HG03025 (cell line): Measurements from ENCODE around the gene BPGM.
A peak's percentile ranks its signal among the peaks of the same experiment; 100 is the strongest.
"Not testable (repeated sequence)": the region's sequence is repeated elsewhere in the genome, so short reads cannot be mapped to it uniquely, and the experiment has no call there.

ENCODE experiments used
- ATAC-seq: cut with Tn5 transposase; IDR thresholded peaks from one replicate; pipeline ENCODE4 v1.9.1; 2021; ENCODE audit warnings: mild to moderate bottlenecking, moderate library complexity; ENCODE audit not compliant: unreplicated experiment, low FRiP score

Gene BPGM

GRCh38 chr7:134630893-134631292, 15.8 kb upstream of the BPGM start:
- ATAC-seq, result no peak

GRCh38 chr7:134632052-134632451, 14.6 kb upstream of the BPGM start:
- no peak for ATAC-seq

DNA sequence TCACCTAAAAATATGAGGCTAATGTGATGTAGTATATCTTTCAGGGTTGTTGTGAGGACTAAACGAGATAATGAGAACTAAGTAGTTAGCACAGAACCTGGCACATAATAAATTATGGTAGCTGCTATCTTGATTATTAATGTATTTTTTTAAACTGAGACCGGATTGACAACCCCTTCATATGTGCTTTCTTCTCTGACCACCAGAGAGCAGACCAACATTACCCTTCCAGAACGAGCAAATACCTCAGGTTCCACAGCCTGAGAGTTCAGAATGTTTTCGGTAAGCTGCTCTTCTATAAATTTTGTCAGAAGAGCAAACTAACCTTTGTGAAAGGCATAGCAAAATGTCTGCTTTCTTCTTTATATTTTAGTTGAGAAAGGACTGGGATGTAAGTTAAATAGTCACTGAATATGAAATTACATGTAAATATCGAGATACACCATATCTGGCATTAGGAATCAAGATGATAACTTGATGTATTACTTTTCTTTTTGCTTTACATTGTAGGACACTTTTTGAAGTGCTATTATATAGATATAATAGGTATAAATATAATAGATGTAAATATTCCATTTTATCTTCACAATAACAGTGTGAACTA, 13.6 kb upstream of the BPGM start:
- ATAC-seq, result no peak

- ATAC-seq, result peak; percentile 95
Measured at GRCh38 chr7:134636008-134636449, 10.6 kb upstream of the BPGM start.

DNA sequence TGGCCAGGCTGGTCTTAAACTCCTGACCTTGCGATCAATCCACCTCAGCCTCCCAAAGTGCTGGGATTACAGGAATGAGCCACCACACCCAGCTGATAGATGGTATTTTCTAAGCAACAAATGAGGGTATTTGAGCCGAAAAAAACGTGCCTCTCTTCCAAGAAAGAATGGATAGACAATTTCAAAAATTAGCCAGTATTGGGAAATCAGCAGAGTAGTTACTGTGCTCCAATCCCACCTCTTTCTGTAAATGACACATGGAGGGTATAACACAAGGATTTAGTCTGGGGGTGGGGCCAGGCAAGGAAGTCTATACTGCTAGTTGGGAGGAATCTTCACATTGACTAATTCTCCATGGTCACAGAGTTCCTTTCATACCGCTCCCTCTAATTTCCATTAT, 9.2 kb upstream of the BPGM start:
- no peak for ATAC-seq

- no peak for ATAC-seq
Measured at GRCh38 chr7:134637934-134638719, 8.5 kb upstream of the BPGM start.

- no peak for ATAC-seq
Measured at GRCh38 chr7:134639061-134639460, 7.6 kb upstream of the BPGM start.

DNA sequence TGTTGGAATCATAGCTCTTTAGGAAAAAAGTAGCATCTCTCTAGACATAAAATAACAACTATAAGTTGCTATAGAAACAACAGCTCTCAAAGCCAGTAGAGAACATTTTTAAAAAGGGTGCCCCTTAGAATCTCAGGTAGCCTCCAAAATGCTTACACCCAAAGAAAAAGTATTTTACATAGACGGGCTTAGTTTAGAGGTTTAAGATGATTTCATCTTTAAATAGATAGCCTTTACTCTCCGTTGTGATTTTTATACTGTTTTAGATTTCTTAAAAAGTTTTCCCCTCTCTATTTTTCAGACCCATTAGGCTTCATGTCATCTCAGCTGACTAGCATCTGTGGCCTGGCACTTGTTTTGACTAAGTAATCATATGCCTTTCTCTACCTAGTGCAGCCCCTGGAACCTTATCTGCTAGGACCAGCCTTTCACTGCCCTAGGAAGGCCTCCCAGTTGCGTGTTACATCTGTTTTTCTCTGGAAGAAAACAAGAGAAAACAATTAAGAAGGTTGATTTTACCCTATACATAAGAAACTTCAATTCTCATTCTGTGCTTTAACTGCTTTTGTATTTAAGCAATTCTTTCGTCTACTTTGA, 6.9 kb upstream of the BPGM start:
- no peak for ATAC-seq

DNA sequence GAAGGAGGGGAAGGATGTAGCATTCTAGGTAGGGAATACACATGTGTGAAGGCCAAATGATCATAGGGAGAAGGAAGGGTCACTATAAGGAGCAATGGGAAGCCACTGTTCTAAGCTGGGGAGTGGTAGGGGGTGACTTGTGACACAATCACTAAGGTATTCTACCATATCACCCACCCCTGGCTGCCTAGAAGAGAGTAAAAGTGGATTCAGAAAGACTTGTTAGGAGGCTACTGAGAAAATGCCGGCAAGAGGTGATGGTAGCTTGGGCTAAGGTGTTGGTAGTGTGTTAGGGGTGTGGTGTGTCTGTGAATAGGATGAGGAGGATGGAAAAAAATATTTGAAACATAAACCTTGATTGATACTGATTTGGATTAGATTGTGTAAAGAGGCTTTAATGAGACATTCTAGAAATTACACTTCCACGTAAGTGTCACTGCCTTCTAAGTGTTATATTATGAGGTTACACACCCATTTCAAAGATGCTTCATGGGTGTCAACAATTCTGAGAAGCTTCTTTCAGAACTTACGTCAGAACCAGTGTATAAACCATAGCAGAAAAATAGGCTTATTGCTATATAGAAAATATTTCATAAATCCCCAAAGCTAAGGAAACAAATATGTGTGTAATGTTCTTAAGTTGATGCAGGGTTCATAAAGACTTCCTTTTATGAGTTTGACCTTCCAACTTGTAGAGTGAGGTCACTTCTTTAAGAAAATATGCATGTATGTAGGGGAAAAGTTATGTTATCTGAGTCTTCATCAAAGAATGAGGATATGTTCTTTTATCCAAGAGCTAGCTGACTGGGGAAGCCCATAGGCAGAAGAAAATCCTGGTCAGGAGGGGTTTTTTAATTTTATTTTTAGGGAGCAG, 5.6 kb upstream of the BPGM start:
- ATAC-seq, result no peak

GRCh38 chr7:134641981-134642380, 4.7 kb upstream of the BPGM start:
- ATAC-seq, result not testable (repeated sequence)

DNA sequence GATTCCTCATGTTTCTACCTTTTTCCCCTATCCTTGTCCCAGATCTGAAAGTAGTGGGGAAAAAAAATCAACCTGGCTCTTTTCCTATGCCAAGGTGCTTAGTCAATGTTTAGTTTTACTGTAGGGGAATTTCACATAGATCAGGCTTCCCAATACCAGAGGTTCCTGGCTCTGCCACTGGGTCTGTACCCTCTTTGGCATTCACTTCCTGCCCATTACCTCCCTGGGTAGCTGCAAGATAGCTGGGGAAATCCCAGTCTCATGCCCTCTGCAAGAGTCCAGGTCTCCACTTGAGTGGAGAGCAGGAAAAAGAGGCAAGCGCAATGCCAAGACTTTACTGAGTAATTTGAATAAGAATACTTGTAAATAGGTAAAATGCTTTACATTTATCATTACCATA, 3.5 kb upstream of the BPGM start:
- ATAC-seq, result no peak

GRCh38 chr7:134645478-134645877, 1.2 kb upstream of the BPGM start:
- ATAC-seq, result no peak

- no peak for ATAC-seq
Measured at GRCh38 chr7:134645935-134646334, 718 bp upstream of the BPGM start.

- ATAC-seq, result no peak
Measured at GRCh38 chr7:134648456-134648855, 1.8 kb downstream of the BPGM start.

DNA sequence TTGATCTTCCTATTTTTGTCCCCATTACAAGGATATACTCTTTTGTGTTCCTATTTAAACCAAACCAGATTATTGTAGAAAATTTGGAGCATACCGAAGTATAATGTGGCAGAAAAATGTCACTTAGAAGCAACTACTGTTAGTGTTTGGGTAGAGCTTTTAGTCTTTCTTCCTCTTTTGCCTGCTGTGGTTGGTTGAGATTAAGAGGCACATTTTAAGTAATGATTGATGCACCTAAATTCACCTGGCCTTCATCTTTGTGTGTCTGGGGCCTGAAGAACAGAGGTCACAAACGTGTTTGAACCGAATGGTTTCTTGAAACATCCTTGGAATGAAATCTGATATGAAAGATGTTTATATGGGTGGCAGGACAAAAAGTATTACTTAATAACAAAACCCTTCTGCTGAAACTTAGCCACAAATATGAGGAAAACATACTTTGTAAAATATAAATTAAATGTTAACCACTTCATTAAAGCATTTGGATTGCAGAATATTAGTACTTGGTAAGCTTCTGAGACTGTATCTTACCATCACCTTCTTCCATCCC, 2.6 kb downstream of the BPGM start:
- ATAC-seq, result no peak

DNA sequence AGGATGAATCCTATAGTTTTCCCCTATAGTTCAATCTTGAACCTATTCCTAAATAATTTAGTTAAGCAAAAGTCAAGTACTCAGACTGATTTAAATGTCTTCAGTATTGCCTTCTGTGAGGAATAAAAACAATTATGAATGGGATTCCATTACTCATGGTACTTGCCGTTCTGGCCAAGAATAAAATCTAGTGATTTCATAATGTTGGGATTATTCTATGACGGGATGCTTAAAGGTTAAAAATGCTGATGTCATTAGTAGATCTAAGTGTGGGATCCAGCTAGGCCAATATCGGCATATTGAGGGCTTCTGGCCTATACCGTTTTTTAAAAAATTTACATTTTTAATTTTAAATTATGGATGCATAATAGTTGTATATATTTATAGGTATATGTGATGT, 5.3 kb downstream of the BPGM start:
- no peak for ATAC-seq

DNA sequence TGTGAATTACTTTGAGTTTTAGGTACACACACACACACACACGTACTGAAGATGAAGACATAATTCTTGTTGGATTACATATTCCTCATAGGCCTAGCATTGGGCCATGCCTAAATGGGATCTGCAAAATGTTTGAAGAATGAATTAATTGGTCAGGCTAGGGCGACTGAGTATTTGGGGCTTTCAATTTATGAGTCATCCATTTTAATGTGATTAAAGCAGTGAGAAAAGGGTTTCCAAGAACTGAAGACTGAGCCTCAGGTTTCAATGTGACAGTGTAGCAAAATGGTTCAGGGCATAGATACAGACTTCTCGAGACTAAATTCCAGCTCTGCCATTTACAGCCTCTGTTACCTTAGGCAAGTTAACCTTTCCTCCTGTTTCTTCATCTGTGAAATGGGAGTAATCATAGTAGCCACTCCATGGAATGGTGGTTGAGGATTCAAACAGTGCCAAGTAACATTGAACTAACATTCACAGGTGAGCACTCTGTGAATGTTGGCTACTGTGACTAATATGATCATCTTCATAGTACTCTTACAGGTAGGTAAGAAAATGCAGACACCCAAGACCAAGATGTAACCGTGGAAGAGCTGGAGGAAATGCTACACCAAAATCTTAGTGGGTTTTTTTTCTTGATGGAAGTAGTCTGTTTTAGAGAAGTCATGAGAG, 7.6 kb downstream of the BPGM start:
- ATAC-seq, result no peak

- no peak for ATAC-seq
Measured at GRCh38 chr7:134657526-134657925, 10.9 kb downstream of the BPGM start.

GRCh38 chr7:134660242-134660785, 13.7 kb downstream of the BPGM start:
- ATAC-seq, result no peak

DNA sequence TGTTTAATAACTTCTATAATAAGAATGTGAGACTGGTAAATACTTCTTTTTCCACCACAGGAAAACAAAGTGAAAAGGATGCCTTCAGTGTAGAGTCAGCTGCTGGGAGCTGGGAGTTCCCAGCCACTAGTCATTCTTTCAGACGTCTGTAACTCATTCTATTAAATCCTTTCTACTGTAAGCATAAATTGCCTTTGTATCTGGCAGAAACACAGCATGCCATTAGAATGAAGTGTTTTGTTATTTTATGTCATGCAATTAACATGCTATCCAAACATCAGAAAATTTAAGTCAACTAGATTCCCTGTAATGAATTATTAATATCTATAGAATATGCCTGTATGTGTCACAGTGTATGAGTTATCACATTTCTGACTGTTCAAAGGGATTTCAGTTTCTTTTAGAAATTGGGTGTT, 14.3 kb downstream of the BPGM start:
- no peak for ATAC-seq
